SJCRH30 (cell line): ENCODE measurements around the gene SSBP3. TPM values are rescaled to one million over a fixed set of nuclear protein-coding genes. Genes with fewer than 3 reads are reported as not detected.

ENCODE experiments used
- DNase-seq, 2 experiments: peaks; one replicate each; pipeline ENCODE4 v3.0.0-alpha.2; 2015 to 2020
- H3K27ac ChIP-seq: fragments of 250-450 bp; sonication (Bioruptor Pico); 2 replicates; pipeline ENCODE4 v1.5.1; 2020; ENCODE audit warnings: mild to moderate bottlenecking, moderate library complexity
- H3K27me3 ChIP-seq: fragments of 250-450 bp; sonication (Bioruptor Pico); 2 replicates; pipeline ENCODE4 v1.5.1; 2020; ENCODE audit warnings: mild to moderate bottlenecking, moderate library complexity
- H3K36me3 ChIP-seq: fragments of 250-450 bp; sonication (Bioruptor Pico); 2 replicates; pipeline ENCODE4 v1.5.1; 2020; ENCODE audit warnings: mild to moderate bottlenecking, moderate library complexity
- H3K4me1 ChIP-seq: fragments of 250-450 bp; sonication (Bioruptor Pico); 2 replicates; pipeline ENCODE4 v1.5.1; 2020; ENCODE audit warnings: mild to moderate bottlenecking, moderate library complexity
- H3K4me3 ChIP-seq: fragments of 250-450 bp; sonication (Bioruptor Pico); 2 replicates; pipeline ENCODE4 v1.5.1; 2020; ENCODE audit warnings: mild to moderate bottlenecking, moderate library complexity
- H3K9me3 ChIP-seq: fragments of 250-450 bp; sonication (Bioruptor Pico); replicated peaks from 2 replicates; pipeline ENCODE4 v1.5.1; 2020; ENCODE audit warnings: mild to moderate bottlenecking, moderate library complexity
- total RNA-seq: library from RNA; depleted of rRNA; stranded (reverse); fragments of >200 nt; shearing (Covaris generic); gene quantifications from 2 replicates; pipeline ENCODE4 v1.2.3, GENCODE V29; 2014

The SSBP3 gene
- total RNA-seq, 1 experiment from 2014 or later = 32.1 TPM

- no peak for DNase-seq
- Histone ChIP-seq H3K9me3 (no peaks in the 10 kb centered on the region), H3K4me3 (no peak overlapping the region), H3K4me1 (peaks cover 33% of the 10 kb centered on the region), H3K27me3 (no peaks in the 10 kb centered on the region), H3K36me3 (no peaks in the 10 kb centered on the region), H3K27ac (no peak overlapping the region)
These were observed 82.3 kb downstream of the SSBP3 start for GRCh38 chr1:54323921-54324250.

GRCh38 chr1:54323324-54323739 lies 82.9 kb downstream of the SSBP3 start:
- DNase-seq = no peak
- Histone ChIP-seq H3K27me3 (no peaks in the 10 kb centered on the region), H3K27ac (no peak overlapping the region), H3K4me3 (no peak overlapping the region), H3K9me3 (no peaks in the 10 kb centered on the region), H3K4me1 (peaks cover 33% of the 10 kb centered on the region), H3K36me3 (no peaks in the 10 kb centered on the region)

GRCh38 chr1:54318246-54318814 lies 87.9 kb downstream of the SSBP3 start:
- no peak for DNase-seq
- no peak overlapping the region for H3K27ac ChIP-seq
- H3K27me3 ChIP-seq = no peaks in the 10 kb centered on the region

GRCh38 chr1:54317084-54317483 lies 89.1 kb downstream of the SSBP3 start:
- Histone ChIP-seq H3K27ac (no peak overlapping the region), H3K4me1 (no peaks in the 10 kb centered on the region), H3K9me3 (no peaks in the 10 kb centered on the region), H3K27me3 (no peaks in the 10 kb centered on the region), H3K36me3 (no peaks in the 10 kb centered on the region), H3K4me3 (no peak overlapping the region)
- DNase-seq = no peak

More at GRCh38 chr1:54318246-54318814, 87.9 kb downstream of the SSBP3 start:
- H3K4me3 ChIP-seq = no peak overlapping the region
- H3K9me3 ChIP-seq = no peaks in the 10 kb centered on the region
- H3K36me3 ChIP-seq = no peaks in the 10 kb centered on the region
- H3K4me1 ChIP-seq = no peaks in the 10 kb centered on the region

GRCh38 chr1:54315099-54315498 lies 91.1 kb downstream of the SSBP3 start:
- no peaks in the 10 kb centered on the region for H3K36me3 ChIP-seq
- no peak overlapping the region for H3K4me3 ChIP-seq
- no peaks in the 10 kb centered on the region for H3K4me1 ChIP-seq
- H3K27ac ChIP-seq = no peak overlapping the region
- no peak for DNase-seq
- no peaks in the 10 kb centered on the region for H3K27me3 ChIP-seq
- no peaks in the 10 kb centered on the region for H3K9me3 ChIP-seq

- no peaks in the 10 kb centered on the region for H3K36me3 ChIP-seq
- H3K27ac ChIP-seq = no peak overlapping the region
- H3K27me3 ChIP-seq = no peaks in the 10 kb centered on the region
- no peaks in the 10 kb centered on the region for H3K9me3 ChIP-seq
- no peak for DNase-seq
- no peak overlapping the region for H3K4me3 ChIP-seq
- H3K4me1 ChIP-seq = no peaks in the 10 kb centered on the region
These were observed 91.5 kb downstream of the SSBP3 start for GRCh38 chr1:54314696-54315095.

GRCh38 chr1:54312796-54313316 lies 93.3 kb downstream of the SSBP3 start:
- no peak overlapping the region for H3K4me3 ChIP-seq
- H3K27me3 ChIP-seq = no peaks in the 10 kb centered on the region
- DNase-seq = no peak
- H3K9me3 ChIP-seq = no peaks in the 10 kb centered on the region
- no peak overlapping the region for H3K27ac ChIP-seq
- H3K36me3 ChIP-seq = no peaks in the 10 kb centered on the region
- H3K4me1 ChIP-seq = no peaks in the 10 kb centered on the region

GRCh38 chr1:54311506-54311905 lies 94.7 kb downstream of the SSBP3 start:
- H3K9me3 ChIP-seq = no peaks in the 10 kb centered on the region
- H3K27ac ChIP-seq = no peak overlapping the region
- no peaks in the 10 kb centered on the region for H3K4me1 ChIP-seq
- H3K27me3 ChIP-seq = no peaks in the 10 kb centered on the region
- no peak overlapping the region for H3K4me3 ChIP-seq
- no peak for DNase-seq
- no peaks in the 10 kb centered on the region for H3K36me3 ChIP-seq

- no peaks in the 10 kb centered on the region for H3K4me1 ChIP-seq
These were observed 95.5 kb downstream of the SSBP3 start for GRCh38 chr1:54310439-54311328.

GRCh38 chr1:54309631-54310366 lies 96.4 kb downstream of the SSBP3 start:
- Histone ChIP-seq H3K4me1 (no peaks in the 10 kb centered on the region), H3K4me3 (no peak overlapping the region), H3K9me3 (no peaks in the 10 kb centered on the region), H3K27ac (no peak overlapping the region), H3K27me3 (no peaks in the 10 kb centered on the region), H3K36me3 (no peaks in the 10 kb centered on the region)
- no peak for DNase-seq

More at GRCh38 chr1:54310439-54311328, 95.5 kb downstream of the SSBP3 start:
- DNase-seq = peak; percentile 69 to 77
- no peak overlapping the region for H3K4me3 ChIP-seq
- no peaks in the 10 kb centered on the region for H3K9me3 ChIP-seq
- H3K36me3 ChIP-seq = no peaks in the 10 kb centered on the region
- no peak overlapping the region for H3K27ac ChIP-seq
- no peaks in the 10 kb centered on the region for H3K27me3 ChIP-seq

- DNase-seq = no peak
- no peak overlapping the region for H3K4me3 ChIP-seq
- no peak overlapping the region for H3K27ac ChIP-seq
- no peaks in the 10 kb centered on the region for H3K36me3 ChIP-seq
- H3K27me3 ChIP-seq = no peaks in the 10 kb centered on the region
- no peaks in the 10 kb centered on the region for H3K9me3 ChIP-seq
- H3K4me1 ChIP-seq = peaks cover 12% of the 10 kb centered on the region
These were observed 98.9 kb downstream of the SSBP3 start for GRCh38 chr1:54307305-54307704.

- H3K4me1 ChIP-seq = peaks cover 24% of the 10 kb centered on the region
- DNase-seq = no peak
These were observed 100.2 kb downstream of the SSBP3 start for GRCh38 chr1:54305906-54306514.

GRCh38 chr1:54304518-54304917 lies 101.7 kb downstream of the SSBP3 start:
- Histone ChIP-seq H3K4me3 (no peak overlapping the region), H3K36me3 (no peaks in the 10 kb centered on the region), H3K4me1 (peaks cover 33% of the 10 kb centered on the region), H3K27ac (no peak overlapping the region), H3K27me3 (no peaks in the 10 kb centered on the region), H3K9me3 (no peaks in the 10 kb centered on the region)
- DNase-seq = no peak

More at GRCh38 chr1:54305906-54306514, 100.2 kb downstream of the SSBP3 start:
- Histone ChIP-seq H3K27ac (no peak overlapping the region), H3K27me3 (no peaks in the 10 kb centered on the region), H3K9me3 (no peaks in the 10 kb centered on the region), H3K4me3 (no peak overlapping the region), H3K36me3 (no peaks in the 10 kb centered on the region)

- Histone ChIP-seq H3K36me3 (no peaks in the 10 kb centered on the region), H3K27me3 (no peaks in the 10 kb centered on the region), H3K27ac (no peak overlapping the region), H3K9me3 (no peaks in the 10 kb centered on the region), H3K4me3 (no peak overlapping the region), H3K4me1 (peaks cover 38% of the 10 kb centered on the region)
- peak; percentile 28 to 38 for DNase-seq
These were observed 103.0 kb downstream of the SSBP3 start for GRCh38 chr1:54302951-54303843.
